ENCODE data around the gene NUB1. TPM values are rescaled to one million over a fixed set of nuclear protein-coding genes. Genes with fewer than 3 reads are reported as not detected.

The NUB1 gene
- total RNA-seq, 1 experiment from 2014 or later: 48.5 TPM

DNA sequence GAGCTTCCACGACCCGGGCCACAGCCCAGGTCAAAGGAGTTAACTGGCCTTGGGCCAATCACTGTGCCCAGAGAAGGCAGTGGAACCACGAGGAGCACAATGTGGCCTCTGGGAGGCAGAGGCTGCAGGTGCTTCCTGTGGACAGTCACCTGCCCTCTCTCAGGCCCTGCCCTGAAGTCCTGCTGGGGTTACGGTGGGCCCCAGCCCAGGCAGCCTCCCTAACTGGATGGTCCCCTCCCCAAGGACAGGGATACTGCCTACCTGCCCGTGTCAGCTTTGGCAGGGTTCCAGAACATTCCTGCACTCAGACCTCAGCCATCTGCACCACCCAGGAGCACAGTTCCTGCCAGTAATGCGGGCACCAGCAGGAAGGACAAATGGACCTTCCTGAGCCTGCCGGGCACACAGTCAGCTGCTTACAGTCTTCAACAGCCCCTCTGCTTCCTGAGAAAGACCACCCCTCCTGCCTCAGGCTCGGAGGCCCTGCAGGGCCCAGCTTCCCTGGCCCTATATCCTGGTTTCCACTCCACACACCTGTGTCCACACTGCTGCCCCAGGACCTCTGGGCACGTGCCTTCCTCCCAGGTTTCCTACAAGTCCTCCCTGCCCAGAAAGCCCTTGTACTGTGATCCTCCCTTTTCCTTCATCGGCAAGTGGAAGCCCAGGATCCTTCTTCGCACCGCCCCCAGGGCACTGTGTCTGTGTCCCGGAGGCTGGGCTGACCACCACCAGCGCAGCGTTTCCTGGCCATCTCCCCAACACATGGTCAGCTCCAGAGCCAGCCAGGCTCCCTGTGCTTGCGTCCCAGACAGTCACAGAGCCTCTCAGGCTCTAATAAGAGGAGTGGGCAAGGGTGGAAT is 44.9 kb downstream of the NUB1 start:
- Histone ChIP-seq H3K9me3 (ENCODE audit: control insufficient read depth, low read depth, low read length) (no peaks in the 10 kb centered on the region), H4K20me1 (ENCODE audit: control insufficient read depth, insufficient read depth, insufficient read length) (no peaks in the 10 kb centered on the region), H3T11ph (ENCODE audit: low read length) (no peak overlapping the region), H2BK15ac (ENCODE audit: low read depth, low read length) (no peak overlapping the region), H3K4me2 (ENCODE audit: insufficient read depth, insufficient read length, low read length) (no peak overlapping the region), H3K9ac (ENCODE audit: extremely low read depth, insufficient read length, low read length) (no peak overlapping the region), H3K23me2 (ENCODE audit: insufficient read length, low read depth, low read length, poor library complexity, severe bottlenecking) (peaks cover 8% of the 10 kb centered on the region), H3K27me3 (ENCODE audit: insufficient read depth, low read length) (peaks cover 8% of the 10 kb centered on the region; the same call in 1 of the 2 replicates), H3K79me1 (ENCODE audit: insufficient read depth, low read depth, low read length, poor library complexity, severe bottlenecking) (no peaks in the 10 kb centered on the region), H3K14ac (ENCODE audit: insufficient read depth, low read length) (no peak overlapping the region; the same call in 1 of the 2 replicates), H2AK5ac (ENCODE audit: insufficient read length, low read length) (no peak overlapping the region), H3K23ac (ENCODE audit: insufficient read length, low read depth, low read length) (no peak overlapping the region), H4K91ac (ENCODE audit: insufficient read length, low read depth, low read length) (no peak overlapping the region), H2BK12ac (ENCODE audit: insufficient read length, low read depth, low read length) (no peak overlapping the region), H3K79me2 (ENCODE audit: insufficient read depth, low read length) (no peaks in the 10 kb centered on the region), H4K8ac (replicated peaks; ENCODE audit: insufficient read length, low read depth, low read length) (no peak overlapping the region), H3K56ac (ENCODE audit: insufficient read length, low read depth, low read length) (no peak overlapping the region), H2BK120ac (ENCODE audit: low read depth, low read length, poor library complexity, severe bottlenecking) (no peak overlapping the region), H2BK20ac (ENCODE audit: low read depth, low read length, poor library complexity, severe bottlenecking) (no peak overlapping the region), H3K27ac (ENCODE audit: insufficient read length, low read depth, low read length) (no peak overlapping the region), H3K4me1 (ENCODE audit: insufficient read depth, low read length) (no peaks in the 10 kb centered on the region), H3K4ac (ENCODE audit: low read depth, low read length) (no peak overlapping the region), H2AFZ (ENCODE audit: low read length) (no peak overlapping the region), H4K5ac (ENCODE audit: insufficient read length, low read depth, low read length) (no peak overlapping the region), H3K18ac (ENCODE audit: insufficient read length, low read depth, low read length) (no peak overlapping the region), H2BK5ac (ENCODE audit: insufficient read length, low read length) (no peak overlapping the region)
- Mint-ChIP-seq H3K9me3 (no peaks in the 10 kb centered on the region), H3K4me3 (no peak overlapping the region), H3K27me3 (ENCODE audit: low read depth) (peaks cover 37% of the 10 kb centered on the region), H3K27ac (peak overlapping the region in 1 of 3 experiments; percentile 25; a peak in 1 of 7 replicates), H3K4me1 (peaks cover 9 to 17% of the 10 kb centered on the region in 2 experiments), H3K36me3 (ENCODE audit: insufficient read depth in 1 of 3, low read depth in 3 of 3) (peaks cover 0 to 7% (median 0%) of the 10 kb centered on the region in 3 experiments; a peak in 2 of 7 replicates)
- no peak for DNase-seq
- WGBS (ENCODE audit: extremely low coverage, insufficient read length, low lambda C conversion rate): no CpG with 5 or more reads among the region's 16 CpGs
- TF ChIP-seq, protein P1, sequence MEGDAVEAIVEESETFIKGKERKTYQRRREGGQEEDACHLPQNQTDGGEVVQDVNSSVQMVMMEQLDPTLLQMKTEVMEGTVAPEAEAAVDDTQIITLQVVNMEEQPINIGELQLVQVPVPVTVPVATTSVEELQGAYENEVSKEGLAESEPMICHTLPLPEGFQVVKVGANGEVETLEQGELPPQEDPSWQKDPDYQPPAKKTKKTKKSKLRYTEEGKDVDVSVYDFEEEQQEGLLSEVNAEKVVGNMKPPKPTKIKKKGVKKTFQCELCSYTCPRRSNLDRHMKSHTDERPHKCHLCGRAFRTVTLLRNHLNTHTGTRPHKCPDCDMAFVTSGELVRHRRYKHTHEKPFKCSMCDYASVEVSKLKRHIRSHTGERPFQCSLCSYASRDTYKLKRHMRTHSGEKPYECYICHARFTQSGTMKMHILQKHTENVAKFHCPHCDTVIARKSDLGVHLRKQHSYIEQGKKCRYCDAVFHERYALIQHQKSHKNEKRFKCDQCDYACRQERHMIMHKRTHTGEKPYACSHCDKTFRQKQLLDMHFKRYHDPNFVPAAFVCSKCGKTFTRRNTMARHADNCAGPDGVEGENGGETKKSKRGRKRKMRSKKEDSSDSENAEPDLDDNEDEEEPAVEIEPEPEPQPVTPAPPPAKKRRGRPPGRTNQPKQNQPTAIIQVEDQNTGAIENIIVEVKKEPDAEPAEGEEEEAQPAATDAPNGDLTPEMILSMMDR (conservative IDR thresholded peaks at IDR 0.05): no peak
